Kidney (tissue), 14 donors: ENCODE results near the gene FKBP2. TPM values are rescaled to one million over a fixed set of nuclear protein-coding genes. Genes with fewer than 3 reads are reported as not detected.

Experiments
- DNase-seq, 5 donors: peaks; one replicate each; pipeline ENCODE4 v3.0.0-alpha.2; 2013 to 2020
- FAIRE-seq: peaks from 2 replicates; lab custom pipeline; 2012; peaks lifted over from hg19 to GRCh38; lab: Jason Lieb, UNC
- H3K27ac ChIP-seq, 2 donors: one replicate each; pipeline ENCODE4 v1.7.0; 2013; ENCODE audit warnings: low read depth in 2 of 2, low read length in 2 of 2, inconsistent platforms in 1 of 2
- H3K27me3 ChIP-seq: one replicate; pipeline ENCODE4 v1.7.1; 2013; ENCODE audit warnings: low read length, inconsistent platforms; ENCODE audit not compliant: control insufficient read depth, insufficient read depth
- H3K36me3 ChIP-seq, 3 donors: one replicate each; pipeline versions ENCODE4 v1.7.0 to v1.7.1; 2013; ENCODE audit warnings: low read length in 3 of 3, control low read depth in 1 of 3, inconsistent platforms in 1 of 3; ENCODE audit not compliant: insufficient read depth in 3 of 3, control insufficient read depth in 2 of 3
- H3K4me1 ChIP-seq, 3 donors: one replicate each; pipeline versions ENCODE4 v1.7.0 to v1.7.1; 2013; ENCODE audit warnings: low read length in 3 of 3, inconsistent platforms in 1 of 3, low read depth in 1 of 3; ENCODE audit not compliant: control insufficient read depth in 2 of 3, insufficient read depth in 2 of 3
- H3K4me3 ChIP-seq, 3 donors: one replicate each; pipeline versions ENCODE4 v1.7.0 to v1.8.1; 2013; ENCODE audit warnings: low read length in 3 of 3, control low read depth in 1 of 3, inconsistent platforms in 1 of 3
- H3K9ac ChIP-seq, 3 donors: one replicate each; pipeline versions ENCODE4 v1.7.0 to v1.7.1; 2013; ENCODE audit warnings: low read length in 3 of 3, control low read depth in 1 of 3, inconsistent platforms in 1 of 3
- H3K9me3 ChIP-seq, 3 donors: one replicate each; pipeline versions ENCODE4 v1.7.0 to v1.7.1; 2013; ENCODE audit warnings: low read length in 3 of 3, control low read depth in 1 of 3, inconsistent platforms in 1 of 3; ENCODE audit not compliant: control insufficient read depth in 2 of 3, insufficient read depth in 1 of 3
- CTCF ChIP-seq: IDR thresholded peaks from 3 replicates; pipeline ENCODE4 v1.5.1; 2012; ENCODE audit warnings: mild to moderate bottlenecking, moderate library complexity, borderline replicate concordance; ENCODE audit not compliant: insufficient read depth; ENCODE audit errors: extremely low read depth
- intact Hi-C: fragments of 100-400 bp; cut with DNase I; formaldehyde crosslinking; loops from one replicate; pipeline ENCODE4 v1.11.1; 2022
- polyA plus RNA-seq: library from polyadenylated mRNA; stranded (reverse); fragments of 350-450 nt; fragmentation: Illumina TruSeq; extraction: RNeasy Lipid Tissue Mini Kit (QIAGEN cat#74804); gene quantifications from one replicate; pipeline ENCODE4 v1.2.3, GENCODE V29; 2014; ENCODE audit warnings: low read depth, low replicate concordance; ENCODE audit not compliant: insufficient read depth
- total RNA-seq: library from RNA; stranded (reverse); fragmentation: NEBNext Ultra II Directional; extraction: Animal tissue kit (Norgen Biotek cat#: 25700); gene quantifications from one replicate; pipeline ENCODE4 v1.2.1, GENCODE V29; 2021
- donor health status: control.
- donor health status: control.
- donor health status: control.
- donor health status: control.
- donor health status: control.
- donor health status: DM: yes; HTN: yes; CAD: no.
- donor health status: Normal renal cell carcinoma (clear cell type).

Gene FKBP2
- total and polyA plus RNA-seq, 2 donors from 2014 or later = 76.0 to 411 TPM

- H3K9ac ChIP-seq = no peak overlapping the region
- H3K27me3 ChIP-seq = no peaks in the 10 kb centered on the region
- H3K9me3 ChIP-seq = no peaks in the 10 kb centered on the region
- H3K27ac ChIP-seq = no peak overlapping the region
- DNase-seq (no peak), FAIRE-seq (no peak)
- peaks cover 0 to 2% (median 0%) of the 10 kb centered on the region in 3 donors for H3K4me1 ChIP-seq
- H3K4me3 ChIP-seq = no peak overlapping the region
- TF ChIP-seq CTCF = no peak
- peaks cover 0 to 4% (median 2%) of the 10 kb centered on the region in 3 donors for H3K36me3 ChIP-seq
- intact Hi-C loops = no loop called here
These were observed 35.9 kb downstream of the FKBP2 start for GRCh38 chr11:64276653-64277431.

- Histone ChIP-seq H3K27me3 (no peaks in the 10 kb centered on the region), H3K4me3 (no peak overlapping the region), H3K4me1 (peaks cover 0 to 5% (median 4%) of the 10 kb centered on the region in 3 donors), H3K36me3 (peaks cover 0 to 4% (median 0%) of the 10 kb centered on the region in 3 donors), H3K9ac (no peak overlapping the region), H3K27ac (no peak overlapping the region), H3K9me3 (no peaks in the 10 kb centered on the region)
- TF ChIP-seq CTCF = no peak
- intact Hi-C loops = no loop called here
- FAIRE-seq (no peak), DNase-seq (peak in 1 of 5 donors; percentile 60)
These were observed 37.8 kb downstream of the FKBP2 start for GRCh38 chr11:64278576-64279190.

- Histone ChIP-seq H3K27me3 (no peaks in the 10 kb centered on the region), H3K27ac (no peak overlapping the region), H3K9me3 (no peaks in the 10 kb centered on the region), H3K4me3 (no peak overlapping the region), H3K9ac (no peak overlapping the region), H3K36me3 (peaks cover 0 to under 1% (median 0%) of the 10 kb centered on the region in 3 donors), H3K4me1 (peaks cover 0 to 17% (median 4%) of the 10 kb centered on the region in 3 donors)
- intact Hi-C loops = no loop called here
- no peak for FAIRE-seq
- no peak for DNase-seq
- TF ChIP-seq CTCF = no peak
These were observed 41.3 kb downstream of the FKBP2 start for GRCh38 chr11:64281957-64282770.
